Suprapubic skin (tissue), 4 donors: ENCODE results near the gene MAP2. TPM values are rescaled to one million over a fixed set of nuclear protein-coding genes. Genes with fewer than 3 reads are reported as not detected.

ENCODE experiments used
- DNase-seq, 2 donors: peaks; one replicate each; pipeline ENCODE4 v3.0.0-alpha.2; 2019; ENCODE audit warnings: low spot score in 2 of 2
- H3K27ac ChIP-seq: fragments of 200-600 bp; sonication (generic); one replicate; pipeline ENCODE4 v1.5.1; 2019
- H3K27me3 ChIP-seq: fragments of 200-600 bp; sonication (generic); one replicate; pipeline ENCODE4 v1.5.1; 2019
- H3K36me3 ChIP-seq: fragments of 200-600 bp; sonication (generic); one replicate; pipeline ENCODE4 v1.5.1; 2019
- H3K4me1 ChIP-seq: fragments of 200-600 bp; sonication (generic); one replicate; pipeline ENCODE4 v1.5.1; 2019
- H3K4me3 ChIP-seq: fragments of 200-600 bp; sonication (generic); one replicate; pipeline ENCODE4 v1.5.1; 2019; ENCODE audit warnings: mild to moderate bottlenecking
- H3K9me3 ChIP-seq: fragments of 200-600 bp; sonication (generic); one replicate; pipeline ENCODE4 v1.5.1; 2019
- EP300 ChIP-seq: sonication (generic); formaldehyde crosslinking; IDR thresholded peaks from one replicate; pipeline ENCODE4 v1.6.1; 2017; ENCODE audit warnings: antibody characterized with exemption
- POLR2A ChIP-seq, 2 donors: fragments of 450-650 bp; IDR thresholded peaks; one replicate each; pipeline ENCODE4 v1.6.1; 2017; ENCODE audit warnings: antibody characterized with exemption in 2 of 2, mild to moderate bottlenecking in 2 of 2, moderate library complexity in 2 of 2
- POLR2AphosphoS5 ChIP-seq, 3 donors: sonication (generic); formaldehyde crosslinking; IDR thresholded peaks; one replicate each; pipeline ENCODE4 v1.6.1; 2017; ENCODE audit warnings: antibody characterized with exemption in 3 of 3
- WGBS: methylation state at CpG from one replicate; pipeline ENCODE4 v1.1.5; 2018; 5-methylcytosine and 5-hydroxymethylcytosine counted together
- total RNA-seq, 4 donors: library from RNA; depleted of rRNA; stranded (reverse); fragments of >200 nt; gene quantifications; one replicate each; pipeline ENCODE4 v1.1.0, GENCODE V29; 2016
- TF ChIP-seq, protein P1 (sequence below), 2 donors: fragments of 200-600 bp in 1 of 2; fragments of 450-650 bp in 1 of 2; sonication (generic) in 1 of 2; IDR thresholded peaks; one replicate each; pipeline ENCODE4 v1.5.1; 2016 to 2019; ENCODE audit warnings: antibody characterized with exemption in 2 of 2, mild to moderate bottlenecking in 1 of 2, moderate library complexity in 1 of 2

Gene MAP2
- total RNA-seq, 4 donors from 2014 or later, result 42.0 to 54.5 (median 47.1) TPM

- DNase-seq, result no peak
- peaks cover 5% of the 10 kb centered on the region for H3K4me1 ChIP-seq
- TF ChIP-seq POLR2AphosphoS5 (IDR thresholded peaks at IDR 0.05), result no peak
- no peak overlapping the region for H3K4me3 ChIP-seq
- 90% methylated on average over 3 of the region's 3 CpGs for WGBS
- no peak overlapping the region for H3K27ac ChIP-seq
- no peaks in the 10 kb centered on the region for H3K27me3 ChIP-seq
- no peaks in the 10 kb centered on the region for H3K9me3 ChIP-seq
- no peaks in the 10 kb centered on the region for H3K36me3 ChIP-seq
These were observed 141.0 kb downstream of the MAP2 start for GRCh38 chr2:209564816-209565215.

DNA sequence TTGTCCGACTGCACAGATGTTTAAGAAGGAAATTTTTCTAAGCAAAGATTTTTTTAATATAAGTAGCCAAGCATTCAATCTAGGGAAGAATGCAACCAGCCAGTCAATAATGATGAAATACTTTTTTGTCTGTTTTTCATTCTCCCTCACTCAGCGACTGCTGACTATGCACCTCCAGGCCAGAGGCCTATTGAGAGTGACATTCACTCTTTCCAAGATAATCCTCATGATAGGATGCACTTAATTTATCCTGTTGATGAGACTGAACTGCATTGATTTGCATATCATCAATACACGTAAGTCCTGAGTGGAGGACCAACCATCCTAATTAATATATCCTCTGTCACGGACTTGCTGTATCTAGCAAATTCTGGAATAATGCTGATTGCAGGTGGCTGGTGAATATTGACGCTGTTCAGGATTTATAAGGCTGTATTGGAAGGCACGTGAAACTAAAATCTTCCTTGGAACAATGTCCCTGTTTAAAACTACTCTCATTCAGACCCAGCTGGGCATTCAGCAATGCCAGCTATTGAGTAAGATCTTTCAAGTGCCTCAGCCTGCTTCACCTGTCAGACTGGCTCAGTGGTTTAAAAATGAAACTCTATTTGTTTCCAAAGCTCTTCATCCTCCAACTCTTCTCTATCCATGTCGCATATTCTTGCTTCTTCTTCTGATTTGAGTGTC lies 142.2 kb downstream of the MAP2 start:
- H3K4me1 ChIP-seq, result peaks cover 5% of the 10 kb centered on the region
- no peak overlapping the region for H3K4me3 ChIP-seq
- no peak for TF ChIP-seq POLR2A (IDR thresholded peaks at IDR 0.05)
- H3K27me3 ChIP-seq, result no peaks in the 10 kb centered on the region
- H3K27ac ChIP-seq, result no peak overlapping the region
- no peaks in the 10 kb centered on the region for H3K9me3 ChIP-seq
- 77% methylated on average over 7 of the region's 7 CpGs for WGBS
- no peaks in the 10 kb centered on the region for H3K36me3 ChIP-seq
- no peak for DNase-seq

DNA sequence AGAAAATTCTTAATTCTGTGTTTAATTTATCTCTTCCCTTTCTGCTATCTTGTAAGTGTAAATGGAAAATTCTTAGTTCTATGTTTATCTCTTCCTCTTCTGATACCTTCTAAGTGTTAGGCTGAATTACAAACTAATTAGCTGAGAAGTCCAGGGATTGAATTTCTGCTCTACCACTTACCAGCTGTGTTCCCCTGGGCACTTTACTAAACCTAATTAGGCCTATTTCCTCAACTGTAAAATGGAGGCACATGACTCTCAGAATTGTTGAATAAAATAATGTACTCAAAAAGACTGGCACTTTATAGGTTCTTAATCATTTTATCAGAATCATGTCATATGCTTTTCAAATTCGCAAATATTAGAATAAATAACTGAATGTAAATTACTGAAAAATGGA lies 146.3 kb downstream of the MAP2 start:
- 96% methylated on average over 1 of the region's 1 CpG for WGBS
- Histone ChIP-seq H3K27ac (no peak overlapping the region), H3K27me3 (no peaks in the 10 kb centered on the region), H3K36me3 (no peaks in the 10 kb centered on the region), H3K9me3 (no peaks in the 10 kb centered on the region), H3K4me3 (no peak overlapping the region), H3K4me1 (peaks cover 5% of the 10 kb centered on the region)
- DNase-seq, result no peak
- no peak for TF ChIP-seq POLR2A (IDR thresholded peaks at IDR 0.05)
- TF ChIP-seq POLR2AphosphoS5 (IDR thresholded peaks at IDR 0.05), result no peak
- TF ChIP-seq, protein P1, sequence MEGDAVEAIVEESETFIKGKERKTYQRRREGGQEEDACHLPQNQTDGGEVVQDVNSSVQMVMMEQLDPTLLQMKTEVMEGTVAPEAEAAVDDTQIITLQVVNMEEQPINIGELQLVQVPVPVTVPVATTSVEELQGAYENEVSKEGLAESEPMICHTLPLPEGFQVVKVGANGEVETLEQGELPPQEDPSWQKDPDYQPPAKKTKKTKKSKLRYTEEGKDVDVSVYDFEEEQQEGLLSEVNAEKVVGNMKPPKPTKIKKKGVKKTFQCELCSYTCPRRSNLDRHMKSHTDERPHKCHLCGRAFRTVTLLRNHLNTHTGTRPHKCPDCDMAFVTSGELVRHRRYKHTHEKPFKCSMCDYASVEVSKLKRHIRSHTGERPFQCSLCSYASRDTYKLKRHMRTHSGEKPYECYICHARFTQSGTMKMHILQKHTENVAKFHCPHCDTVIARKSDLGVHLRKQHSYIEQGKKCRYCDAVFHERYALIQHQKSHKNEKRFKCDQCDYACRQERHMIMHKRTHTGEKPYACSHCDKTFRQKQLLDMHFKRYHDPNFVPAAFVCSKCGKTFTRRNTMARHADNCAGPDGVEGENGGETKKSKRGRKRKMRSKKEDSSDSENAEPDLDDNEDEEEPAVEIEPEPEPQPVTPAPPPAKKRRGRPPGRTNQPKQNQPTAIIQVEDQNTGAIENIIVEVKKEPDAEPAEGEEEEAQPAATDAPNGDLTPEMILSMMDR (IDR thresholded peaks at IDR 0.05), result no peak
- TF ChIP-seq EP300, result no peak

DNA sequence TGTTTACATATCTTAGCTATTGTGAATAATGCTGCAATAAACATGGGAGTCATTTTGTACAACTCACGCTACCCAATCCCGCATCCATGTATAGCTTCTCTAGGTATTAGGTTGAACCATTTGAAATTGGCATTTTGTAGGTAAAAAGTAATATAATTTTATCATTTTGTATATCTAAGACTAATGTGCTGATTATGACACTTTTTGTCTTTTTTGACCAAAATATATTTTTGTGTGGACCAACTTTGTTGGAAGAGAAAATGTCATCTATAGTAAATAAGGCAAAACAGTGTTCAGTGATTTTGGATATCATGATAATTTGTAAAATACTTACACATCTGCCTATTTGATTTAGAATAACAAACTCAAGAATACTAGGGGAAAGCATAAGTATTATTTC lies 150.7 kb downstream of the MAP2 start:
- Histone ChIP-seq H3K9me3 (no peaks in the 10 kb centered on the region), H3K27me3 (no peaks in the 10 kb centered on the region), H3K4me1 (no peaks in the 10 kb centered on the region), H3K4me3 (no peak overlapping the region), H3K36me3 (no peaks in the 10 kb centered on the region), H3K27ac (no peak overlapping the region)
- WGBS, result 95% methylated on average over 2 of the region's 2 CpGs
- DNase-seq, result no peak
- TF ChIP-seq EP300, result no peak
- TF ChIP-seq POLR2A (IDR thresholded peaks at IDR 0.05), result no peak

DNA sequence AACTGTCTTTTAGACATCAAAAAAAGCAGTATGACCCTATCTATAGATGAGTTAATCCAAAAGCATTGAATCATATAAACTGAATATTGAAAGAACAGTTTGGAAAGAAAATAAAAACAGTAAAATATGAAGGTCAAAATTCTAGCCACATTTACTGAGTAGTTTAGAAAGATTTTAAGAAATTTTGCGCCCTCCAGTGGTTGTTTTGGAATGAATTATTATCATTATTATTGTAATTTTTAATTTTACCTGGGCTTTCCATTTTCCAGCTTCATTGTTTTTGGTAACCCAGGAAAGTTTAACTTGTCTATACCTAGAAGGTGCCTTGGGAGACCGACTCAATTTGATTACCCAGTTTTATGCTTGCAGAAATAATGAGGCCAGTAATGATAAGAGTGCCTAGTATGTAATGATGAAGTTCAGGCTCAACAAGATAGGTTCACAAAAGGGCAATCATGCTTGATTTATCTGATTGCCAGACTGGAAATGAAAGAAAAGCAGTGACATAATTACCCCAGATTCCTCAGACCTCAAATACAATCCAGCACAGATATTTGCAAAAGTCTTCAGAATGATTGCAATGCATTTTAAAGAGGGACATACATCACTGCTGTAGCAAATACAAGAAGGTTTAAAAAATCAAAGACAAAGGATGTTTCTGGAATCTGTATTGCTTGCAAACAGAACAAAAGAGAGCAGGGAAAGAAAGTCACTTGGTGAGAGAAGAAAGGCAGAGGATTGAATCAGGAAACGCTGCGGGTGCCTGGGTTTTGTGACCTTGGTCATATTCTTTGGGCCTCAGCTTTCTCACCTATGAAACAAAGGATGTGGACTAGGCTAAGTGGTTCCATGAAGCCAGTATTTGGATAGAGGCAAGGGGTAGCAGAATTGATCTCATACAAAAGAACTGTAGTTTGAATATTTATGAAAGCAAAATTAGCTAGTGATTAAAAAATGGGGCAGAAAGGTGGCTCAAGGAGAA lies 153.8 kb downstream of the MAP2 start:
- DNase-seq, result no peak
- WGBS, result 72% methylated on average over 4 of the region's 4 CpGs

DNA sequence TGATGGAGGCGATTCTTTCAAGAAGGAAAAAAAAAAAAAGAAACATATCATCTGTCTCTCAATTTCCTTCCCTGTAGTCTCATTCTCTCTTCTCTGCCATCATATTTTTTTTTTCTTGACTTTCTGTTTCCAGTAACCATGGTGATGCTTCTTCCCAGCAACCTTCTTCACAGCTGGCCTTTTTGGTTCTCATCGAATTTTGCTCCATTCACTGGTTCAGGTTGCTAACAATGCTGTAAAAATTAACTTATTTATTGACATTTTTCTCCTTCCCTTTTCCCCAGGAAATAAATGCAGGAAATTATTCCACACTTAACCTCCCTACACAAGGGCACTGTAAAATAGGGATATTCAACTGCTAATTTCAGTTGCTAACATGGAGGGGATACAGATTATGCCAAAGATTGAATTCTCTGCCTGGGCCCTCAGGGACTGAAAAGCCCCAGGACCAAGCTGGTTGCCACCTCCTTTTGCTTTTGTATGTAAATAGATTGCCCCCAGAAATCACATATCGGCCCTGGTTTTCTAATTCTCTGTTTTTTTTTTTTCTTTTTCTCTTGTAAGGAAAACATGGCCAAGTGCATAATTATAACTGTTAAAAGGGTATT lies 154.7 kb downstream of the MAP2 start:
- Histone ChIP-seq H3K4me1 (no peaks in the 10 kb centered on the region), H3K36me3 (no peaks in the 10 kb centered on the region), H3K27ac (no peak overlapping the region), H3K9me3 (no peaks in the 10 kb centered on the region), H3K4me3 (no peak overlapping the region), H3K27me3 (no peaks in the 10 kb centered on the region)
- TF ChIP-seq POLR2AphosphoS5 (IDR thresholded peaks at IDR 0.05), result no peak
- no peak for TF ChIP-seq POLR2A (IDR thresholded peaks at IDR 0.05)
- TF ChIP-seq EP300, result no peak
- TF ChIP-seq, protein P1 (IDR thresholded peaks at IDR 0.05), result no peak
- WGBS, result 71% methylated on average over 3 of the region's 3 CpGs
- DNase-seq, result no peak

More for the DNA sequence above, 153.8 kb downstream of the MAP2 start:
- H3K27me3 ChIP-seq, result no peaks in the 10 kb centered on the region
- no peaks in the 10 kb centered on the region for H3K4me1 ChIP-seq
- H3K4me3 ChIP-seq, result no peak overlapping the region
- no peaks in the 10 kb centered on the region for H3K36me3 ChIP-seq
- no peaks in the 10 kb centered on the region for H3K9me3 ChIP-seq
- no peak overlapping the region for H3K27ac ChIP-seq
- TF ChIP-seq POLR2AphosphoS5 (IDR thresholded peaks at IDR 0.05) (no peak), EP300 (no peak), POLR2A (IDR thresholded peaks at IDR 0.05) (no peak)
- TF ChIP-seq, protein P1 (IDR thresholded peaks at IDR 0.05), result no peak
